A673 (cell line): Measurements from ENCODE around the gene MRPL54. TPM values are rescaled to one million over a fixed set of nuclear protein-coding genes. Genes with fewer than 3 reads are reported as not detected.

Experiments
- BruUV-seq: library from RNA; stranded (reverse); fragments of 400-500 nt; replicated peaks from 2 replicates; lab custom pipeline; 2021; lab: Mats Ljungman, UMichigan
- CTCF ChIA-PET: fragments of 300-600 bp; sonication (Branson Sonifier 250); formaldehyde crosslinking; loops from one replicate; lab custom pipeline; 2022; ENCODE audit warnings: antibody characterized with exemption; lab: Charles Lee
- POLR2A ChIA-PET: fragments of 300-600 bp; sonication (Branson Sonifier 250); formaldehyde crosslinking; loops from one replicate; lab custom pipeline; 2022; ENCODE audit warnings: antibody characterized with exemption; ENCODE audit not compliant: low non-redundant PET; lab: Charles Lee
- DNase-seq: peaks from one replicate; pipeline ENCODE4 v3.0.0-alpha.2; 2015; ENCODE audit warnings: low spot score
- H3K27ac ChIP-seq: fragments of 200-600 bp; sonication (generic); 2 replicates; pipeline ENCODE4 v1.5.1; 2016; ENCODE audit warnings: mixed run types, low read depth, mild to moderate bottlenecking, mixed read lengths, antibody characterized with exemption, low read length; ENCODE audit not compliant: poor library complexity, severe bottlenecking
- H3K27me3 ChIP-seq: fragments of 200-600 bp; sonication (generic); replicated peaks from 2 replicates; pipeline ENCODE4 v1.6.1; 2017; ENCODE audit warnings: mixed run types, low read depth, mild to moderate bottlenecking, mixed read lengths, antibody characterized with exemption, low read length; ENCODE audit not compliant: insufficient read depth, poor library complexity
- H3K36me3 ChIP-seq: fragments of 200-600 bp; sonication (generic); 2 replicates; pipeline ENCODE4 v1.6.1; 2016; ENCODE audit warnings: mixed run types, mild to moderate bottlenecking, mixed read lengths, antibody characterized with exemption, low read length; ENCODE audit not compliant: insufficient read depth, poor library complexity, severe bottlenecking
- H3K4me1 ChIP-seq: fragments of 200-600 bp; sonication (generic); 2 replicates; pipeline ENCODE4 v1.6.1; 2017; ENCODE audit warnings: mixed run types, mild to moderate bottlenecking, mixed read lengths, antibody characterized with exemption, low read length; ENCODE audit not compliant: insufficient read depth, poor library complexity, severe bottlenecking
- H3K4me3 ChIP-seq: fragments of 200-600 bp; sonication (generic); 2 replicates; pipeline ENCODE4 v1.5.1; 2016; ENCODE audit warnings: low read depth, mixed run types, mild to moderate bottlenecking, mixed read lengths, low read length; ENCODE audit not compliant: poor library complexity, severe bottlenecking
- H3K9me3 ChIP-seq: fragments of 200-600 bp; sonication (generic); 2 replicates; pipeline ENCODE4 v1.6.1; 2016; ENCODE audit warnings: mixed run types, low read depth, mild to moderate bottlenecking, mixed read lengths, antibody characterized with exemption, low read length; ENCODE audit not compliant: poor library complexity, severe bottlenecking
- EZH2 ChIP-seq: fragments of 200-600 bp; sonication (generic); IDR thresholded peaks from 2 replicates; pipeline ENCODE4 v1.6.1; 2017; ENCODE audit warnings: borderline replicate concordance, low read depth, mild to moderate bottlenecking, mixed read lengths, antibody characterized with exemption, low read length; ENCODE audit not compliant: poor library complexity, severe bottlenecking
- intact Hi-C: fragments of 100-400 bp; cut with micrococcal nuclease; formaldehyde crosslinking; loops from one replicate; pipeline ENCODE4 v1.10.0; 2022; ENCODE audit not compliant: unreplicated experiment
- total RNA-seq: library from RNA; stranded (reverse); gene quantifications from 2 replicates; pipeline ENCODE4 v1.2.3, GENCODE V29; 2021
- TF ChIP-seq, protein P1 (sequence below): fragments of 300-800, 200-600 bp; sonication (generic); conservative IDR thresholded peaks from 2 replicates; pipeline ENCODE4 v1.5.1; 2017; ENCODE audit warnings: low read depth, mild to moderate bottlenecking, antibody characterized with exemption, low read length, moderate library complexity, mixed read lengths

The MRPL54 gene
- total RNA-seq, 1 experiment from 2014 or later, result 51.3 TPM

DNA sequence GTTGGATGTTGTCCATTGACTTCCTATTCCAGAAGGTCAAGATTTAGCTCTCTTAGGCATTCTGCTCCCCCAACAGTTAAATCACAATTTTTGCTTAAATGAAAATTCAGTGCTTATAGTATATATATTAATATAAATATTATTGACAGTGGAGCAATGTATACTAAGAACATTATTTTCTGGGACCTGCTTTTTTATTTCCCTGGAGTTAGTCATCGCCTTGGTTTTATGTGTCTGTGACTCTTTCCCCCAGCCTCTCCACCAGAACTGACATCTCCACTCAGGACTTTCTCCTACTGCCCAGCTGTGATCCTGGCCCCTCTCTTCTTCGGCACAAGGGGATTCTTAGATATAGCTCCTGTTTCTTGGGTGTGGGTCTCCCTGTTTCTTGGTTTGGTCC lies 33.9 kb downstream of the MRPL54 start:
- H3K36me3 ChIP-seq, result no peaks in the 10 kb centered on the region
- DNase-seq, result no peak
- CTCF ChIA-PET, result interaction anchor here (1.1 kb wide), 1 partner anchor 25 kb away, joined by 3 read pairs; no protein-coding TSS in a partner anchor
- POLR2A ChIA-PET, result interaction anchor here (0.6 kb wide), 1 partner anchor 19 kb away, joined by 9 read pairs; no protein-coding TSS in a partner anchor
- peaks cover 10% of the 10 kb centered on the region for H3K27me3 ChIP-seq
- H3K4me1 ChIP-seq, result peaks cover 2% of the 10 kb centered on the region
- TF ChIP-seq EZH2, result no peak
- TF ChIP-seq, protein P1, sequence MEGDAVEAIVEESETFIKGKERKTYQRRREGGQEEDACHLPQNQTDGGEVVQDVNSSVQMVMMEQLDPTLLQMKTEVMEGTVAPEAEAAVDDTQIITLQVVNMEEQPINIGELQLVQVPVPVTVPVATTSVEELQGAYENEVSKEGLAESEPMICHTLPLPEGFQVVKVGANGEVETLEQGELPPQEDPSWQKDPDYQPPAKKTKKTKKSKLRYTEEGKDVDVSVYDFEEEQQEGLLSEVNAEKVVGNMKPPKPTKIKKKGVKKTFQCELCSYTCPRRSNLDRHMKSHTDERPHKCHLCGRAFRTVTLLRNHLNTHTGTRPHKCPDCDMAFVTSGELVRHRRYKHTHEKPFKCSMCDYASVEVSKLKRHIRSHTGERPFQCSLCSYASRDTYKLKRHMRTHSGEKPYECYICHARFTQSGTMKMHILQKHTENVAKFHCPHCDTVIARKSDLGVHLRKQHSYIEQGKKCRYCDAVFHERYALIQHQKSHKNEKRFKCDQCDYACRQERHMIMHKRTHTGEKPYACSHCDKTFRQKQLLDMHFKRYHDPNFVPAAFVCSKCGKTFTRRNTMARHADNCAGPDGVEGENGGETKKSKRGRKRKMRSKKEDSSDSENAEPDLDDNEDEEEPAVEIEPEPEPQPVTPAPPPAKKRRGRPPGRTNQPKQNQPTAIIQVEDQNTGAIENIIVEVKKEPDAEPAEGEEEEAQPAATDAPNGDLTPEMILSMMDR, result no peak
- no peaks in the 10 kb centered on the region for H3K9me3 ChIP-seq
- BruUV-seq, result no TSS peak
- H3K27ac ChIP-seq, result no peak overlapping the region
- no peak overlapping the region for H3K4me3 ChIP-seq
- intact Hi-C loops, result no loop called here

DNA sequence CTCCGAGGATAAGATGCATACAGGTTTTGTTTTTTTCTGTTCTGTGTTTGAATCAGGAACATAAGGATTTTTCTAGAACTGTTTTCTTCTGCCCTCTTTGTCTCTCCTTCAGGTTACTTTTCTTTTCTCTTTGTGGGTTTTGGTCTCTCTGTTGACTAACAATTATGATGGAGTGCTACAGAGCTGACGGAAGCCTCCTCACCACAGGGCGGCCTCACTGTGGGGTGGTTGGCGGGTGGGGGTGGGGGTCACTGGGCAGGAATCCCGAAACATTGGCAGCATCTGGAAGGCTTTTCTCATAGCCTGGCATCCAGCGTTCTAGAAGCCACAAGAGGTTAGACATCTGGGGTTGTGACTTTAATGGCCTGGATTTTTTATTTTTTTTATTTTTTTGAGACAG lies 35.7 kb downstream of the MRPL54 start:
- intact Hi-C loops, result no loop called here
- POLR2A ChIA-PET, result no interaction called here
- Histone ChIP-seq H3K36me3 (no peaks in the 10 kb centered on the region), H3K4me3 (no peak overlapping the region), H3K9me3 (no peaks in the 10 kb centered on the region), H3K4me1 (peaks cover 6% of the 10 kb centered on the region), H3K27ac (no peak overlapping the region), H3K27me3 (peaks cover 18% of the 10 kb centered on the region)
- BruUV-seq, result no TSS peak
- CTCF ChIA-PET, result no interaction called here
- TF ChIP-seq, protein P1, result no peak
- TF ChIP-seq EZH2, result no peak
- no peak for DNase-seq

DNA sequence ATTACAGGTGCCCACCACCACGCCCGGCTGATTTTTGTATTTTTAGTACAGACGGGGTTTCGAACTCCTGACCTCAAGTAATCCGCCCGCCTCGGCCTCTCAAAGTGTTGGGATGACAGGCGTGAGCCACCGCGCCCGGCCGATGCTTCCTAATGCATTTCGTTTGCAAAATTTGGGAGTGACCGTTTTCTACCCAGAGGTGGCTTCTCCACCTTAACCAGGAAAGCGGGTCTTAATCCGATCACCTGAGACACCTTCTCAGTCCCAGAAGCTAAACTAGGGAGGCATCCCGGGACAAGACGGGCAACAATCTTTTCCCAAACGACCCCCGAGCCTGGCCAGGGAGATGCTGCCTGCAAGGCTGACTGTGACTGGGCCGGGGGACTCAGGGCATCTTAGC lies 38.5 kb downstream of the MRPL54 start:
- no peak overlapping the region for H3K4me3 ChIP-seq
- peaks cover 6% of the 10 kb centered on the region for H3K4me1 ChIP-seq
- CTCF ChIA-PET, result no interaction called here
- H3K27me3 ChIP-seq, result peaks cover 18% of the 10 kb centered on the region
- H3K36me3 ChIP-seq, result no peaks in the 10 kb centered on the region
- POLR2A ChIA-PET, result no interaction called here
- H3K27ac ChIP-seq, result no peak overlapping the region
- DNase-seq, result no peak
- TF ChIP-seq, protein P1, result no peak
- no peak for TF ChIP-seq EZH2
- intact Hi-C loops, result no loop called here
- no TSS peak for BruUV-seq
- no peaks in the 10 kb centered on the region for H3K9me3 ChIP-seq
